Measurements from ENCODE around the gene TMC3. TPM values are rescaled to one million over a fixed set of nuclear protein-coding genes. Genes with fewer than 3 reads are reported as not detected.

TMC3 gene
- total and polyA plus RNA-seq, 9 of the 15 experiments (the other 6 are each of a cell fraction or from before 2014, with no cell fraction given) = 0.01 to 0.14 TPM; not detected in 7

- FAIRE-seq (no peak), DNase-seq (ENCODE audit: extremely low read depth in 1 of 4, low spot score in 3 of 4) (no peak), ATAC-seq (no peak)
- Histone ChIP-seq H3K36me3 (ENCODE audit: control insufficient read depth, insufficient read depth, low read length) (peaks cover 13% of the 10 kb centered on the region; the same call in 1 of the 3 replicates), H3K9me1 (ENCODE audit: control insufficient read depth, insufficient read depth, low read length) (no peaks in the 10 kb centered on the region), H3K9ac (ENCODE audit: insufficient read depth in 1 of 2, low read depth in 2 of 2, low read length in 2 of 2) (no peak overlapping the region), H3K27ac (ENCODE audit: extremely low read depth, low read depth, low read length) (no peak overlapping the region), H3K4me1 (replicated peaks in 1 of 2; ENCODE audit: control insufficient read depth in 2 of 2, insufficient read depth in 2 of 2, low read length in 2 of 2) (no peaks in the 10 kb centered on the region), H3K9me3 (replicated peaks; ENCODE audit: control insufficient read depth, insufficient read depth, low read depth, low read length) (no peaks in the 10 kb centered on the region), H3K27me3 (ENCODE audit: control insufficient read depth in 2 of 2, insufficient read depth in 2 of 2, low read length in 2 of 2) (no peaks in the 10 kb centered on the region), H4K20me1 (replicated peaks; ENCODE audit: control insufficient read depth, insufficient read depth, low read length) (no peaks in the 10 kb centered on the region; the same call in 1 of the 2 replicates), H3K4me2 (ENCODE audit: insufficient read depth, low read length) (no peak overlapping the region), H2AFZ (ENCODE audit: low read depth, low read length) (no peak overlapping the region), H3K4me3 (no peak overlapping the region), H3K79me2 (ENCODE audit: control insufficient read depth, insufficient read depth, low read length) (no peaks in the 10 kb centered on the region)
- ChIA-PET POLR2A (interaction anchor here (0.7 to 1.6 kb wide), 2 partner anchors 9 to 10 kb away, joined by 4 to 5 read pairs; no protein-coding TSS in a partner anchor), CTCF (ENCODE audit: low intra/inter-chr PET ratio) (no interaction called here)
- 32% methylated on average over 14 of the region's 14 CpGs for WGBS (ENCODE audit: insufficient coverage, low coverage, missing lambda C conversion rate)
- TF ChIP-seq ZNF263 (CRISPR knock-in tag; IDR thresholded peaks at IDR 0.05; ENCODE audit: borderline replicate concordance) (peak; percentile 62; the same call in 1 of the 2 replicates), RFX7 (CRISPR knock-in tag; IDR thresholded peaks at IDR 0.05) (no peak)
- BruUV-seq (replicated peaks) = no TSS peak
- intact Hi-C loops (cut with micrococcal nuclease) (no loop called here), in situ Hi-C loops (cut with MboI) (no loop called here)
Measured at GRCh38 chr15:81299630-81300273, 74.3 kb downstream of the TMC3 start.

GRCh38 chr15:81299156-81299555 lies 74.9 kb downstream of the TMC3 start:
- Histone ChIP-seq H3K79me2 (ENCODE audit: control insufficient read depth, insufficient read depth, low read length) (no peaks in the 10 kb centered on the region), H2AFZ (ENCODE audit: low read depth, low read length) (no peak overlapping the region), H3K36me3 (ENCODE audit: control insufficient read depth, insufficient read depth, low read length) (peaks cover 13% of the 10 kb centered on the region; the same call in 1 of the 3 replicates), H3K4me1 (replicated peaks in 1 of 2; ENCODE audit: control insufficient read depth in 2 of 2, insufficient read depth in 2 of 2, low read length in 2 of 2) (no peaks in the 10 kb centered on the region), H4K20me1 (replicated peaks; ENCODE audit: control insufficient read depth, insufficient read depth, low read length) (no peaks in the 10 kb centered on the region; the same call in 1 of the 2 replicates), H3K4me2 (ENCODE audit: insufficient read depth, low read length) (no peak overlapping the region), H3K9me3 (replicated peaks; ENCODE audit: control insufficient read depth, insufficient read depth, low read depth, low read length) (no peaks in the 10 kb centered on the region), H3K4me3 (no peak overlapping the region), H3K9ac (ENCODE audit: insufficient read depth in 1 of 2, low read depth in 2 of 2, low read length in 2 of 2) (no peak overlapping the region), H3K27ac (ENCODE audit: extremely low read depth, low read depth, low read length) (no peak overlapping the region), H3K9me1 (ENCODE audit: control insufficient read depth, insufficient read depth, low read length) (no peaks in the 10 kb centered on the region), H3K27me3 (ENCODE audit: control insufficient read depth in 2 of 2, insufficient read depth in 2 of 2, low read length in 2 of 2) (no peaks in the 10 kb centered on the region)
- no TSS peak for BruUV-seq (replicated peaks)
- in situ Hi-C loops (cut with MboI) (no loop called here), intact Hi-C loops (cut with micrococcal nuclease) (no loop called here)
- DNase-seq (ENCODE audit: extremely low read depth in 1 of 4, low spot score in 3 of 4) (no peak), FAIRE-seq (no peak), ATAC-seq (no peak)
- 35% methylated on average over 3 of the region's 3 CpGs for WGBS (ENCODE audit: insufficient coverage, low coverage, missing lambda C conversion rate)
- ChIA-PET POLR2A (interaction anchor here (0.7 to 1.6 kb wide), 2 partner anchors 9 kb away, joined by 4 to 5 read pairs; no protein-coding TSS in a partner anchor), CTCF (ENCODE audit: low intra/inter-chr PET ratio) (no interaction called here)
- TF ChIP-seq ZNF124 (CRISPR knock-in tag; IDR thresholded peaks at IDR 0.05) (no peak), DNMT1 (IDR thresholded peaks at IDR 0.05) (no peak), ZNF133 (CRISPR knock-in tag; IDR thresholded peaks at IDR 0.05) (no peak), DIDO1 (tag; IDR thresholded peaks at IDR 0.05; ENCODE audit: low read depth) (no peak), UBTF (IDR thresholded peaks at IDR 0.05; ENCODE audit: borderline replicate concordance in 1 of 2, low read depth in 2 of 2, low read length in 2 of 2) (no peak), FOXK2 (conservative IDR thresholded peaks at IDR 0.05 in 1 of 2, IDR thresholded peaks at IDR 0.05 in 1 of 2; ENCODE audit: low read depth in 2 of 2) (no peak), ZNF140 (CRISPR knock-in tag; IDR thresholded peaks at IDR 0.05) (no peak), GTF2E2 (tag; IDR thresholded peaks at IDR 0.05) (no peak), SAP30 (IDR thresholded peaks at IDR 0.05; ENCODE audit: borderline replicate concordance, insufficient read depth, low read depth, low read length, poor library complexity, severe bottlenecking) (no peak), MXI1 (IDR thresholded peaks at IDR 0.05; ENCODE audit: low read depth, low read length) (no peak), MAFK (IDR thresholded peaks at IDR 0.05; ENCODE audit: low read length) (no peak), ZNF717 (CRISPR knock-in tag; IDR thresholded peaks at IDR 0.05) (no peak)
